GM18526 (cell line): ENCODE measurements around the gene ARFGEF2.

Experiments
- POLR2A ChIP-seq: IDR thresholded peaks from 3 replicates; pipeline ENCODE4 v1.6.1; 2011; ENCODE audit not compliant: insufficient read length; ENCODE audit errors: extremely low read depth

ARFGEF2 gene

GRCh38 chr20:48921168-48921882 lies at the start of gene ARFGEF2:
TSS of gene ARFGEF2 (plus strand) at chr20:48921711. CDS start at chr20:48921890, 179 bp downstream.
- peak; percentile 95 for TF ChIP-seq POLR2A

- TF ChIP-seq POLR2A, result no peak
These were observed 46.1 kb upstream of the ARFGEF2 start for GRCh38 chr20:48875233-48875913.

GRCh38 chr20:48875914-48876240 lies 45.6 kb upstream of the ARFGEF2 start:
- TF ChIP-seq POLR2A, result no peak

- TF ChIP-seq POLR2A, result no peak
These were observed 44.2 kb upstream of the ARFGEF2 start for GRCh38 chr20:48877304-48877703.

- no peak for TF ChIP-seq POLR2A
These were observed 42.8 kb upstream of the ARFGEF2 start for GRCh38 chr20:48878534-48879248.

- TF ChIP-seq POLR2A, result no peak
These were observed 41.8 kb upstream of the ARFGEF2 start for GRCh38 chr20:48879612-48880245.

- TF ChIP-seq POLR2A, result no peak
These were observed 41.2 kb upstream of the ARFGEF2 start for GRCh38 chr20:48880331-48880730.

- no peak for TF ChIP-seq POLR2A
These were observed 40.4 kb upstream of the ARFGEF2 start for GRCh38 chr20:48880981-48881657.

- no peak for TF ChIP-seq POLR2A
These were observed 36.3 kb upstream of the ARFGEF2 start for GRCh38 chr20:48885237-48885636.

GRCh38 chr20:48886194-48886593 lies 35.3 kb upstream of the ARFGEF2 start:
- TF ChIP-seq POLR2A, result no peak

- TF ChIP-seq POLR2A, result no peak
These were observed 34.7 kb upstream of the ARFGEF2 start for GRCh38 chr20:48886811-48887210.

GRCh38 chr20:48889140-48889790 lies 32.2 kb upstream of the ARFGEF2 start:
- no peak for TF ChIP-seq POLR2A

- no peak for TF ChIP-seq POLR2A
These were observed 30.1 kb upstream of the ARFGEF2 start for GRCh38 chr20:48891235-48892048.

- TF ChIP-seq POLR2A, result no peak
These were observed 29.5 kb upstream of the ARFGEF2 start for GRCh38 chr20:48892049-48892470.
